Small intestine (tissue), 7 donors: ENCODE measurements around the gene KIAA1549. TPM values are rescaled to one million over a fixed set of nuclear protein-coding genes. Genes with fewer than 3 reads are reported as not detected.

Experiments
- DNase-seq, 2 donors: peaks; one replicate each; pipeline versions ENCODE4 v3.0.0 to v3.0.0-alpha.2; 2013
- FAIRE-seq: peaks from 2 replicates; lab custom pipeline; 2012; peaks lifted over from hg19 to GRCh38; lab: Jason Lieb, UNC
- H3K27ac ChIP-seq, 3 donors: one replicate each; pipeline ENCODE4 v1.5.1; 2013; ENCODE audit warnings: low read length in 2 of 3, mild to moderate bottlenecking in 2 of 3, control low read depth in 1 of 3, inconsistent platforms in 1 of 3, low read depth in 1 of 3, moderate library complexity in 1 of 3
- H3K27me3 ChIP-seq, 3 donors: one replicate each; pipeline ENCODE4 v1.6.1; 2013; ENCODE audit warnings: low read length in 3 of 3, inconsistent platforms in 1 of 3; ENCODE audit not compliant: control insufficient read depth in 3 of 3, insufficient read depth in 3 of 3
- H3K36me3 ChIP-seq, 3 donors: one replicate each; pipeline ENCODE4 v1.6.1; 2013; ENCODE audit warnings: low read length in 3 of 3, inconsistent platforms in 1 of 3, low read depth in 1 of 3, mild to moderate bottlenecking in 1 of 3, moderate library complexity in 1 of 3; ENCODE audit not compliant: control insufficient read depth in 3 of 3, insufficient read depth in 2 of 3
- H3K4me1 ChIP-seq, 3 donors: one replicate each; pipeline ENCODE4 v1.6.1; 2013; ENCODE audit warnings: low read length in 2 of 3, inconsistent platforms in 1 of 3, low read depth in 1 of 3, mild to moderate bottlenecking in 1 of 3, moderate library complexity in 1 of 3; ENCODE audit not compliant: control insufficient read depth in 3 of 3, insufficient read depth in 2 of 3
- H3K4me3 ChIP-seq, 3 donors: one replicate each; pipeline ENCODE4 v1.5.1; 2013; ENCODE audit warnings: low read length in 3 of 3, control low read depth in 1 of 3, inconsistent platforms in 1 of 3, low read depth in 1 of 3, mild to moderate bottlenecking in 1 of 3, moderate library complexity in 1 of 3
- H3K9me3 ChIP-seq, 2 donors: one replicate each; pipeline ENCODE4 v1.6.1; 2013; ENCODE audit warnings: low read depth in 1 of 2, low read length in 1 of 2; ENCODE audit not compliant: control insufficient read depth in 2 of 2, insufficient read depth in 1 of 2
- WGBS, 3 donors: extraction: QIAGEN DNeasy Blood & Tissue Kit; methylation state at CpG; one replicate each; pipeline ENCODE4 v1.1.7; 2013; 5-methylcytosine and 5-hydroxymethylcytosine counted together
- polyA plus RNA-seq, 4 donors: library from polyadenylated mRNA; stranded (reverse) in 3 of 4; unstranded in 1 of 4; fragments of 200-250 nt in 3 of 4; fragments of 120-200 nt in 1 of 4; gene quantifications; one replicate each; pipeline versions ENCODE4 v1.2.1 to v1.2.3, GENCODE V29; 2013
- donor health status: healthy with polysubstance abuse.
- donor health status: control.
- donor health status: control.
- donor health status: Bipolar disorder and iron deficiency.
- donor health status: healthy.

KIAA1549 gene
- polyA plus RNA-seq, 4 donors = under 0.01 to 2.7 (median 1.2) TPM

- 81 to 89% (median 85%) methylated on average over 14 of the region's 14 CpGs for WGBS, 3 donors
- Histone ChIP-seq H3K4me1 (no peaks in the 10 kb centered on the region), H3K4me3 (no peak overlapping the region), H3K27me3 (no peaks in the 10 kb centered on the region), H3K27ac (no peak overlapping the region), H3K36me3 (no peaks in the 10 kb centered on the region), H3K9me3 (peaks cover 0 to 3% of the 10 kb centered on the region in 2 donors)
- FAIRE-seq (no peak), DNase-seq (no peak)
Measured at GRCh38 chr7:138954545-138955475, 26.4 kb downstream of the KIAA1549 start.

- H3K4me3 ChIP-seq = no peak overlapping the region
- H3K27me3 ChIP-seq = no peaks in the 10 kb centered on the region
- H3K4me1 ChIP-seq = no peaks in the 10 kb centered on the region
- FAIRE-seq (no peak), DNase-seq (no peak)
- H3K9me3 ChIP-seq = peaks cover 0 to 3% of the 10 kb centered on the region in 2 donors
- no peaks in the 10 kb centered on the region for H3K36me3 ChIP-seq
- 90 to 94% (median 92%) methylated on average over 6 of the region's 6 CpGs for WGBS, 3 donors
- no peak overlapping the region for H3K27ac ChIP-seq
Measured at GRCh38 chr7:138952791-138953190, 28.4 kb downstream of the KIAA1549 start.

- Histone ChIP-seq H3K36me3 (no peaks in the 10 kb centered on the region), H3K27ac (no peak overlapping the region), H3K9me3 (peaks cover 0 to 2% of the 10 kb centered on the region in 2 donors), H3K27me3 (no peaks in the 10 kb centered on the region), H3K4me1 (no peaks in the 10 kb centered on the region), H3K4me3 (no peak overlapping the region)
- no peak for FAIRE-seq
- DNase-seq = no peak
- 82 to 90% (median 90%) methylated on average over 9 of the region's 9 CpGs for WGBS, 3 donors
Measured at GRCh38 chr7:138951953-138952352, 29.2 kb downstream of the KIAA1549 start.

GRCh38 chr7:138949421-138950088 is 31.6 kb downstream of the KIAA1549 start:
- DNase-seq (no peak), FAIRE-seq (no peak)
- Histone ChIP-seq H3K27me3 (no peaks in the 10 kb centered on the region), H3K9me3 (no peaks in the 10 kb centered on the region), H3K36me3 (no peaks in the 10 kb centered on the region), H3K4me3 (no peak overlapping the region), H3K4me1 (no peaks in the 10 kb centered on the region), H3K27ac (no peak overlapping the region)
- 92 to 94% (median 93%) methylated on average over 12 of the region's 12 CpGs for WGBS, 3 donors

- FAIRE-seq = no peak
- Histone ChIP-seq H3K4me1 (no peaks in the 10 kb centered on the region), H3K27ac (no peak overlapping the region), H3K4me3 (no peak overlapping the region), H3K36me3 (no peaks in the 10 kb centered on the region), H3K27me3 (no peaks in the 10 kb centered on the region), H3K9me3 (no peaks in the 10 kb centered on the region)
- WGBS, 3 donors = 78 to 87% (median 85%) methylated on average over 6 of the region's 6 CpGs
- no peak for DNase-seq
Measured at GRCh38 chr7:138948403-138948802, 32.8 kb downstream of the KIAA1549 start.

- no peak for DNase-seq
- FAIRE-seq = no peak
- no peaks in the 10 kb centered on the region for H3K4me1 ChIP-seq
- H3K9me3 ChIP-seq = no peaks in the 10 kb centered on the region
- H3K4me3 ChIP-seq = no peak overlapping the region
- H3K27me3 ChIP-seq = no peaks in the 10 kb centered on the region
- 63 to 83% (median 72%) methylated on average over 3 of the region's 3 CpGs for WGBS, 3 donors
- H3K27ac ChIP-seq = no peak overlapping the region
- no peaks in the 10 kb centered on the region for H3K36me3 ChIP-seq
Measured at GRCh38 chr7:138945821-138946220, 35.4 kb downstream of the KIAA1549 start.

GRCh38 chr7:138945154-138945553 is 36.0 kb downstream of the KIAA1549 start:
- 71 to 81% (median 75%) methylated on average over 3 of the region's 3 CpGs for WGBS, 3 donors
- DNase-seq (no peak), FAIRE-seq (no peak)
- Histone ChIP-seq H3K4me1 (no peaks in the 10 kb centered on the region), H3K9me3 (no peaks in the 10 kb centered on the region), H3K27me3 (no peaks in the 10 kb centered on the region), H3K36me3 (no peaks in the 10 kb centered on the region), H3K27ac (no peak overlapping the region), H3K4me3 (no peak overlapping the region)

- FAIRE-seq = no peak
- 85 to 90% (median 85%) methylated on average over 2 of the region's 2 CpGs for WGBS, 3 donors
- DNase-seq = no peak
- Histone ChIP-seq H3K4me1 (no peaks in the 10 kb centered on the region), H3K27ac (no peak overlapping the region), H3K4me3 (no peak overlapping the region), H3K27me3 (no peaks in the 10 kb centered on the region), H3K9me3 (no peaks in the 10 kb centered on the region), H3K36me3 (no peaks in the 10 kb centered on the region)
Measured at GRCh38 chr7:138944592-138944991, 36.6 kb downstream of the KIAA1549 start.
